SK-N-MC (cell line): ENCODE results near the gene PHF5A.
A peak's percentile ranks its signal among the peaks of the same experiment; 100 is the strongest.

Source experiments
- DNase-seq: peaks from one replicate; pipeline ENCODE4 v3.0.0-alpha.2; 2011; ENCODE audit warnings: low read depth, low spot score
- H3K27ac ChIP-seq: fragments of 200-600 bp; sonication (generic); 2 replicates; pipeline ENCODE4 v1.5.1; 2016; ENCODE audit warnings: mixed run types
- H3K36me3 ChIP-seq: fragments of 200-600 bp; sonication (generic); 2 replicates; pipeline ENCODE4 v1.6.1; 2017; ENCODE audit warnings: antibody characterized with exemption, low read length, mixed read lengths; ENCODE audit not compliant: insufficient read depth
- H3K4me3 ChIP-seq: fragments of 200-600 bp; sonication (generic); 2 replicates; pipeline ENCODE4 v1.5.1; 2016
- H3K9ac ChIP-seq: fragments of 200-600 bp; sonication (generic); 2 replicates; pipeline ENCODE4 v1.8.0; 2017; ENCODE audit warnings: mixed run types, mixed read lengths; ENCODE audit not compliant: insufficient read length
- H3K9me3 ChIP-seq: fragments of 200-600 bp; sonication (generic); 2 replicates; pipeline ENCODE4 v1.6.1; 2017; ENCODE audit warnings: low read depth, mild to moderate bottlenecking, antibody characterized with exemption, low read length, moderate library complexity, mixed read lengths
- EZH2 ChIP-seq: fragments of 200-600 bp; sonication (generic); IDR thresholded peaks from one replicate; pipeline ENCODE4 v1.6.1; 2017; ENCODE audit warnings: antibody characterized with exemption
- FOXP2 ChIP-seq: optimal IDR thresholded peaks from 2 replicates; pipeline ENCODE3; 2011; ENCODE audit warnings: mild to moderate bottlenecking, moderate library complexity; ENCODE audit not compliant: insufficient read depth; ENCODE audit errors: extremely low read length, control extremely low read depth
- POLR2AphosphoS5 ChIP-seq: IDR thresholded peaks from 2 replicates; pipeline ENCODE4 v1.6.1; 2012; ENCODE audit warnings: mild to moderate bottlenecking, low read depth, low read length, borderline replicate concordance

The PHF5A gene, protein sequence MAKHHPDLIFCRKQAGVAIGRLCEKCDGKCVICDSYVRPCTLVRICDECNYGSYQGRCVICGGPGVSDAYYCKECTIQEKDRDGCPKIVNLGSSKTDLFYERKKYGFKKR

DNA sequence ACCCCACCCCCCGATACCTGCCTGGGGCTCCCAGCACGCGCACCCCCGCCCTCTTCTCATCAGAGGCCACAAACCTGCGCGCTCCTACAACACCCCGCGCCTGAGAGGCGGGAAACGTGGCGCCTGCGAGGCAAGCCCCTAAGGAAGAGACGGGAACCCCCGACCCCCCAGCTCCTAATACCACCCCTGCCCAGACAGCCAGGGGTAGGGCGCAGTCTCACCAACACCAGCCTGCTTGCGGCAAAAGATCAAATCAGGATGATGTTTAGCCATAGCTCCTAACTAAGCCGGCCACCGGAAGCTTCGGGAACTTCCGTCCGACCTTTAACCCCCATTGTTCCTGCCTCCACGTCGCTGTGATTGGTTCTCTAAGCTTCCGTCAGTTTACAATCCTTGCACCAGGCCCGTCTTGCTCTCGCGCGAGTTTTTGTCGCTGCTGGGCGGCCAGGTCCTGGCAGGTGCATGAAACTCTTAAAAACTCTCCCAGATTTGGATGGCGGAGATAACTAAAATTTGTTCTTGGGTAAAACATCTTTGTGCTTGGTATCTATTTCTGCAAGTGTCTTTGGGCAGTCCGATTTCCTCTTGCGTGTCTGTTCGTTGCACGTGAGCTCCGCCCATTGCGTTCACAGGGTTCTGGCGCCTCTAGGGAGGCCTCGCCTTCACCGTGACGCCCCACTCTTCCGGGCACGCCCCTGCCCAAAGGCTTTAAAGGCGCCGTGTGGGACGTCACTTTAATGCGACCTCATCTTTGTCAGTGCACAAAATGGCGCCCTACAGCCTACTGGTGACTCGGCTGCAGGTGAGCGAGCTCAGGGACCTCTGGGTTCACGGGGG lies at the start of gene PHF5A, which contains the start of gene ACO2:
Gene PHF5A, minus strand, starts transcription at position 312 of the 837 bp plus-strand sequence. Its CDS starts 39 bp downstream, at position 273.
Gene ACO2, plus strand, starts transcription at position 737 of the 837 bp plus-strand sequence. Its CDS starts 30 bp downstream, at position 767.
- Histone ChIP-seq H3K9me3 (no peaks in the 10 kb centered on the region), H3K9ac (peak within 1 kb of the TSS; percentile 92), H3K4me3 (peak within 1 kb of the TSS; percentile 92), H3K27ac (peak within 1 kb of the TSS; percentile 97), H3K36me3 (peaks cover 41% of the 10 kb centered on the region)
- no peak for TF ChIP-seq EZH2
- TF ChIP-seq FOXP2, result peak; percentile 70
- peak; percentile 66 for TF ChIP-seq POLR2AphosphoS5
- DNase-seq, result peak; percentile 95

DNA sequence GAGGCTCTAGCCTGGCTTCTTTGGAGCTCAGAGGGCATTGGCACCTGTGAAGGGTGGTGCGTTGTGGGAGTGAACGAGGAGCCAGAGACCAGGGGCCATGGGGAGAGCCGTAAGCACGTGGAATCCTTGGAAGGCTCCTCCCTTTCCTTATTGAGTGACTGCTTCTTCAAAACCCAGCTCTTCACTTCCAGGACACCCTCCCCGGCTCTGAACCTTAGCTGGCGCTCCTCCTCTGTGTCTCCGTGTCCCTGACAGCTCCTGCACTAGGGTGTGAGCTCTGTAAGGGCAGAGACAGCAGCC lies 49.5 kb upstream of the PHF5A start:
- peaks cover 23% of the 10 kb centered on the region; the same call in 1 of the 2 replicates for H3K36me3 ChIP-seq
- TF ChIP-seq FOXP2, result no peak
- TF ChIP-seq POLR2AphosphoS5, result no peak
- TF ChIP-seq EZH2, result no peak

DNA sequence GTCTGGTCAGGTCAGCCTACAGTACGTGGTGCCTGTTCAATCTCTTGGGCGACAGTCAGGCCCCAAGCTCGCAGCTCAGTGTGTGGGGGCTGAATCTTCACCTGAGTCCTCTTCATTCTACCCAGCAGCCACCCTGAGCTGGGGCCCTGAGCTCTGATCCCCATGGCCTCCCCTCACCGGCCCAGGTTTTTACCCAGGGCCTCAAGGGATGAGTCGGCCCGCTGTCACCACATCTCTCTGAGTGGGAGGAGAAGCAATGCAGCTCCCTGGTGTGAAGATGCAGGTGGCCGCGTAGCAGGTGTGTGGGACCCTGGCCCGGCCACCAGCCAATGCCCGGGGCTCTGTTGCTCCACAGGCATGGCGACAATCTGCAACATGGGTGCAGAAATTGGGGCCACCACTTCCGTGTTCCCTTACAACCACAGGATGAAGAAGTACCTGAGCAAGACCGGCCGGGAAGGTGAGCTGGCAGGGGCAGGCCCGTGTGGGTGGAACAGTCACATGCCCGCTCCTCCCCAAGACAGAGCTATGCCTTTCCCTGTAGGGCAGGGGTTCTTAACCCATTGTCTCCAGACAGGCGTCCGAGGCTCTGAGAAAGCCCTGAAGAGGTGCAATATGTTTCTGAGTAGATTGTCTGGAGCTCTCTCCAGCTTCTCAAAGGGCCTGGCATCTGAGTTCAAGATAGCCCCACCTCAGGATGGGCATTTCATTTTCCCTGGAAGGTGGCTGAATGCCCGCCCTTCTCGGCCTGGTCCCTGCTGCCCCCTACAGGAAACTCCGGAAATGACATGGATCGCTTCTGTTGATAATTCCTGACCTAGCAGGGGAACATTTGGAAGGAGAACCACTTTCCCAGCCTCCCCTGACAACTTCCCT lies 48.9 kb upstream of the PHF5A start:
- no peak overlapping the region for H3K27ac ChIP-seq
- H3K9ac ChIP-seq, result no peak overlapping the region
- no peak overlapping the region for H3K4me3 ChIP-seq
- no peak for DNase-seq
- peaks cover 29% of the 10 kb centered on the region; the same call in 1 of the 2 replicates for H3K36me3 ChIP-seq
- no peaks in the 10 kb centered on the region for H3K9me3 ChIP-seq
- TF ChIP-seq POLR2AphosphoS5 (no peak), FOXP2 (no peak), EZH2 (no peak)

More for the DNA sequence above, 49.5 kb upstream of the PHF5A start:
- Histone ChIP-seq H3K27ac (no peak overlapping the region), H3K4me3 (no peak overlapping the region), H3K9me3 (no peaks in the 10 kb centered on the region), H3K9ac (no peak overlapping the region)
- no peak for DNase-seq

DNA sequence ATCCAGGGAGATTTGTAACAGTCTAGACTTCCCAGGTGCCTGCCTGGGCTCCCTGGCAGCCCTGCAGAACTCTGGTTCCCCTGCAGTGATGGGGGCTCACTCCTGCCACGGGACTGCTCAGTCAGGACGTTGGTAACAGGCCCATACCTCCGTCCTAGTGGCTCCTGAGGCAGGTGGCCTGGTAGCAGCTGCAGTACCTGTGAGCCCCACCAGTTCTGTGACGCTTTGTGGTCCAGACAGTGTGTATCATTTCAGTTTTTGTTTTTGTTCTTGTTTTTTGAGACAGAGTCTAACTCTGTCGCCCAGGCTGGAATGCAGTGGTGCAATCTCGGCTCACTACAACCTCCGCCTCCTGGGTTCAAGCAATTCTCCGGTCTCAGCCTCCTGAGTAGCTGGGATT lies 48.0 kb upstream of the PHF5A start:
- H3K4me3 ChIP-seq, result no peak overlapping the region
- H3K9me3 ChIP-seq, result no peaks in the 10 kb centered on the region
- no peak overlapping the region for H3K27ac ChIP-seq
- DNase-seq, result no peak
- H3K36me3 ChIP-seq, result peaks cover 39% of the 10 kb centered on the region
- no peak for TF ChIP-seq EZH2
- TF ChIP-seq FOXP2, result no peak
- TF ChIP-seq POLR2AphosphoS5, result no peak
- no peak overlapping the region for H3K9ac ChIP-seq

DNA sequence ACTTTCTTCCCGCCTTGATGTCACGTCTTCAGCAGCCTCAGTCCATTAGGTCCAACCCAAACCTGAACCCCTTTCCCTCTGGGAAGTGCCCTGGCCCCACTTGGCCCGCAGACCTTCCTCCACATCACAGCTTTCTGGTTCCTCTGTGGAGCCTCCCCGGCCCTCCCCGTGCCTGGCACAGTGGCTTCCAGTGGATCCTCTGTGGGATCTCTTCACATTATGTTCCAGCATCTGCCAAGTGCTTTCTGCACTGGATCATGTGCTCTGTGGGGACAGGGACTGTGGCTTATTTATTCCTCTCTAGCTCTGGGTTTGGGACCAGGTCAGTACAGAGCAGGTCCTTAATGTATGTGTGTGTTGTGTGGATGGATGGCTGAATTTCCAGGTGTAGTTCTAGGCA lies 44.9 kb upstream of the PHF5A start:
- Histone ChIP-seq H3K4me3 (no peak overlapping the region), H3K36me3 (peaks cover 43% of the 10 kb centered on the region), H3K27ac (no peak overlapping the region), H3K9ac (no peak overlapping the region), H3K9me3 (no peaks in the 10 kb centered on the region)
- TF ChIP-seq POLR2AphosphoS5 (no peak), FOXP2 (no peak), EZH2 (no peak)
- DNase-seq, result no peak

DNA sequence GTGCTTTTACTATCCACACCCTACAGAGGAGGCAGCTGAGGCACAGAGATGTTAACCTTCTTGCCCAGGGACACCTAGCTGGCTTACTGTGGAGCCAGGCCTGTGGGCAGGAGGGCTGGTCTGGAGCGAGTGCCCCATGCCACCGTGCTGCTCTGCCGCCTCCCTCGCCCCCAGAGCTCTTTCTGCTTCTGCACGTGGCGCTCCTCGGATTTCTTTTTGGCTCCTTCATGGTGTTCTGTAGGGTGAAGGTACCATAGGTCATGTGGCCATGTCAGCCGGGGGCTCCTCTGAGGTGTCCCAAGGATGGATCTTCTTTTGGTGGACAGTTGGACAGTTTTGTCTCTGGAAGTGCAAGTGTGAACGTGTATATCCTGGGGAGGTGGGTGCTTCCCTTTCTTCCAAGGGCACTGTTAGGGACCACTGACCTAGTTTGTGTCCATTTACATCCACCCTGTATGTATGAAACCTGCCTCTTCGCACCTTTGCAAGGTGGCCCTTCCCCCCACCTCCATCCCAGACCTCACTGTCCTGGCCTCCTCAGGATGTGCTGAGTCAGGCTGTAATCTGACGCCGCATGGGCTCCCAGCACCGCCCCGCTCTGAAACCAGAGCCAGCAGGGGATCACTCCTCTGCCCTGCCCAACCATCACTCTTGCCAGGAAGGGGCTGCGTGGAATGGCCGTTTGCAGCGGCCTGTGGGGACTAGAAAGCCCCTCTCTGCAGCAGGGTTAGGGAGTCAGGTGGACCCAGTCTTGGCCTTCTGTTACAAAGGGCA lies 44.1 kb upstream of the PHF5A start:
- Histone ChIP-seq H3K4me3 (no peak overlapping the region), H3K9ac (no peak overlapping the region), H3K36me3 (peaks cover 47% of the 10 kb centered on the region), H3K27ac (no peak overlapping the region), H3K9me3 (no peaks in the 10 kb centered on the region)
- DNase-seq, result no peak
- TF ChIP-seq FOXP2, result no peak

DNA sequence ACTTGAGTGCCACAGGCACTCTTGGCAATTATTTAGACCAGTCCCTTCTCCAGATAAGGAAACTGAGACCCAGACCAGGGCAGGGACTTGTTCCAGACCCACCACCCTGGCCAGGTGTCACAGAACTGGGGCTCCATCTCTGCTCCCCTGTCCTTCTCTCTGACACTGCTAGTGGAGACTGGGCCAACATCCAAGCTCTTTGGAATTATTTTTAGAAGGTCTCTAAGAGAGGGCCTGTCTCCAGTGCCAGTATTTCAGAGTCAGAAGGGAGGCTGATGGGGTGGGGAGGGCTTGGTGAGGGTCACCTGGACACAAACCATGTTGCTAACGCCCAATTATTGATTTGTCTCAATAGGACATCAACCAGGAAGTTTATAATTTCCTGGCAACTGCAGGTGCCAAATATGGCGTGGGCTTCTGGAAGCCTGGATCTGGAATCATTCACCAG lies 43.1 kb upstream of the PHF5A start:
- DNase-seq, result no peak
- no peak overlapping the region for H3K27ac ChIP-seq
- H3K4me3 ChIP-seq, result no peak overlapping the region
- H3K9me3 ChIP-seq, result no peaks in the 10 kb centered on the region
- no peak overlapping the region for H3K9ac ChIP-seq
- no peak for TF ChIP-seq POLR2AphosphoS5
- TF ChIP-seq EZH2, result no peak
- TF ChIP-seq FOXP2, result no peak
- H3K36me3 ChIP-seq, result peaks cover 41% of the 10 kb centered on the region

DNA sequence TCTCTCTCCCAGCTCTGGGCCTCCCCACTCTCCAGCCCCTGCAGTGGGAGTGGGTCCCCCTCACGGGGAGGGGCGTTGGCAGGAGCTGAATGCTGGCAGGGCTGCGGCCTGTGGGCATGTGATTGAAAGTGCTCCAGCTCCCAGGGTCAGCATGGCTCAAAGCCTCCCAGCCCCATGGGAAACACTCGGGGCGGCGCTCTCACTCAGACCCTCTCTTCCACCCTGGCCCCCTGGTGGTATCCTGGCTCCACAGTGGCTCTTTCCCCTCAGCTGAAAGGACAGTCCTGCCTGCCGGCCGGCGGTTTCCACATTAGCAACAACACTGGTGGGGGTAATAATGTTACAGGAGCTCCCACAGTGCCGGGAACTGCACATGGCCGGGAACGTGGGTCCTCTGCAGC lies 40.3 kb upstream of the PHF5A start:
- Histone ChIP-seq H3K9me3 (no peaks in the 10 kb centered on the region), H3K27ac (no peak overlapping the region), H3K36me3 (peaks cover 34% of the 10 kb centered on the region), H3K4me3 (no peak overlapping the region), H3K9ac (no peak overlapping the region)
- DNase-seq, result no peak
- TF ChIP-seq EZH2 (no peak), FOXP2 (no peak), POLR2AphosphoS5 (no peak)
